RPMI7951 (cell line): Measurements from ENCODE around the gene AP3M1. TPM values are rescaled to one million over a fixed set of nuclear protein-coding genes. Genes with fewer than 3 reads are reported as not detected.

Experiments
- DNase-seq: peaks from one replicate; pipeline ENCODE4 v3.0.0-alpha.2; 2012; ENCODE audit warnings: low read depth
- total RNA-seq: library from RNA; depleted of rRNA; stranded (reverse); fragments of >200 nt; shearing (Covaris generic); gene quantifications from 2 replicates; pipeline ENCODE4 v1.2.3, GENCODE V29; 2014

The AP3M1 gene
- total RNA-seq, 1 experiment from 2014 or later = 29.2 TPM

DNA sequence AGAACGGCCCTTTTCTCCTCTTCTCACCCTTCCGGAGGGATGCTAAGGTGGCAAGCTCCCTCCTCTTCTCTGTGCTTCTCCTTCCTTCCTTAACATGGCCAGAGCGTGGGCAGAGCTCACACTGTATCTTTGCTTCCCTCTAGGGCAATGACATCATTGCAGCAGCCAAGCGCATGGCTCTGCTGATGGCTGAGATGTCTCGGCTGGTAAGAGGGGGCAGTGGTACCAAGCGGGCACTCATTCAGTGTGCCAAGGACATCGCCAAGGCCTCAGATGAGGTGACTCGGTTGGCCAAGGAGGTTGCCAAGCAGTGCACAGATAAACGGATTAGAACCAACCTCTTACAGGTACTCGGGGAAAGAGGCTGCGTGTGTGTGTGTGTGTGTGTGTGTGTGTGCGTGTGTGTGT is 36.6 kb downstream of the AP3M1 start:
- DNase-seq = no peak

DNA sequence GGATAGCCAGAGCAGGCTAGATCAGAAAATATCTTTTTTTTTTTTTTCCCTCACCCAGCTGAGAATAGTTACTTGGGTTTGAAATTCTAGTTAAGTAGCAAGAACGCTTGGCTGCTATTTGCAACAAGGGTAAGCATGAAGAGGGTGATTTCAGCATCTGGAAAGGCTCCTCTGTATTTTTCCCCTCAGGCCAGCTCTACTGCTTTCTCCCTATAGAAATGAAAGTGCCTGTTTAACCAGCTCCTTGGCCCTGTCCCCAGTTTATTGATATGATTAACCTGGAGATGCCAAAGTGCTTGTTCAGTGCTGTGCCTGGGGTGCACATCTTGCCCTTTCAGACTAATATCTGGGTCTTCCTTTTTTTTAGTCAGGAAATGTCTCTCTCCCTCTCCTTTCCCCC is 37.1 kb downstream of the AP3M1 start:
- DNase-seq = peak; percentile 48

DNA sequence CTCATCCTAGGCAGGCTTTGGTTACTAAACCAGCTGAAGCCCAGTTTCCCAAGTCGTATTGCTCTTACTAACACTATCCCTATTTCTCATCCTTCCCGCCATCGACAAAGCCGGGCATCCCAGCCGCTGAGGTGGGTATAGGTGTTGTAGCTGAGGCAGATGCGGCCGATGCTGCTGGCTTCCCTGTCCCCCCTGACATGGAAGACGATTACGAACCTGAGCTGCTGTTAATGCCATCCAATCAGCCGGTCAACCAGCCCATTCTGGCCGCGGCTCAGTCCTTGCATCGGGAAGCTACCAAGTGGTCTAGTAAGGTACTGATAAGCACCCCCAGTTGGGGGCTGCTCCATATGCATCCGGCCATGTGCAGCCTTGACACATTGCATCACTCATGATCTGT is 38.8 kb downstream of the AP3M1 start:
- no peak for DNase-seq

DNA sequence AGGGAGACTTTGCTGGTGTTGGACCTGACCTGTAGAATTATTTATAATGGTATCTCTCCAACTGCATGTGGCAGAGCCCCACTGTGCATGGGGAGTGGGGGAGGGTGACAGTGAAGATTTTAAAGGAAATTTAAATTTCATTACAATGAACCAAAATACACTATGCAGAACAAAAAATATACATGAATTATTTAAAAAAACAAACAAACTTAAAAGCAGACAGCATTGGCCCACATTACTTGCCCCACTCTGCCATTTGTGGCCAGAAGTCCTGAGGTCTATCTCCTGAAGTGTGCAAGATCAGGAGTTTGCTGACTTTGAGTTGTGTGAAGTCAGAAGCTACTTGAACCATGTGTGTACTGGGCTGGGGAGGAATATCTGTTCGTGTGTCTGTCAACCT is 40.5 kb downstream of the AP3M1 start:
- no peak for DNase-seq

DNA sequence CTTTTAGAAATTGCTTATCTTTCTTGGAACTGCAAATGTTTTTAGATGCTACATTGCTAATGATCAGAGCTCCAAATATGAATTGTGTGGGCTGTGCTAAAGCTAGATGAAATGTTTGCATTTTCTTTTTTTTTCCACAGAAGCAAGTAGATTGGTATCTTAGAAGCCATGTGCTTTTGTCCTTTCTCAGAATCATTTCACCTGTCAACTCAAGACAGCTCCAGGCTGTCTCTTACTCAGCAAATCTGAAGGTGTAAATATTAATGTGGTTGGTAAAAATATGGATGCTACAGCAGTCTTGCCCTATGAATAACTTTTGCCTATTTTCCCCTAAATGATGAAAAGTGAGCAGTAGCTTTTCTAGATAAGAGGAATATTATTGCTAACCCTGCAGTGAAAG is 41.2 kb downstream of the AP3M1 start:
- DNase-seq = no peak

DNA sequence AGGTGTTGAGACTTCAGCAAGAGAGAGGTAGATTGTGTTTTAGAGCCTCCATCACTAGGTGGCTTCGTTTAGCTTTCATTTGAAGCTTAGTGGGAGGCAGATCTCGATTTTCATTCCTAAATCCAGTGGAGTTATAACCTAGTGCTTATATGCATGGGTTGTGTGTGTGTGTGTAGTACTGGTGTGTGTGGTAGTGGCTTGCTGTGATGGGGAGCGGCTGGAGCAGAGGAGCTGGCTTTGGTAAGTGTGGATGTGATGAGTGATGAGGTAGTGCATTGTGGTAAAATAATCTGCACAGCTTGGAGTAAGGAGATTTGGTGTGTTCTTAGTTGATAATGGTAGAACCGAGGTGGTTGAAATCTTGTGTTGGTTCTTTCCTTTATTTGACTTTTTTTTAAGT is 43.2 kb downstream of the AP3M1 start:
- DNase-seq = no peak

DNA sequence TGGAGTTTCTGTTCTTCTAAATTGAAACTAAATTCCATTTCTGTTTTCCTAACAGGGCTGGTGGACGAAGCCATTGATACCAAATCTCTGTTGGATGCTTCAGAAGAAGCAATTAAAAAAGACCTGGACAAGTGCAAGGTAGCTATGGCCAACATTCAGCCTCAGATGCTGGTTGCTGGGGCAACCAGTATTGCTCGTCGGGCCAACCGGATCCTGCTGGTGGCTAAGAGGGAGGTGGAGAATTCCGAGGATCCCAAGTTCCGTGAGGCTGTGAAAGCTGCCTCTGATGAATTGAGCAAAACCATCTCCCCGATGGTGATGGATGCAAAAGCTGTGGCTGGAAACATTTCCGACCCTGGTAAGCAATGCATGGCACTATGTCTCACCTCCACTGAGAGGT is 45.6 kb downstream of the AP3M1 start:
- no peak for DNase-seq

DNA sequence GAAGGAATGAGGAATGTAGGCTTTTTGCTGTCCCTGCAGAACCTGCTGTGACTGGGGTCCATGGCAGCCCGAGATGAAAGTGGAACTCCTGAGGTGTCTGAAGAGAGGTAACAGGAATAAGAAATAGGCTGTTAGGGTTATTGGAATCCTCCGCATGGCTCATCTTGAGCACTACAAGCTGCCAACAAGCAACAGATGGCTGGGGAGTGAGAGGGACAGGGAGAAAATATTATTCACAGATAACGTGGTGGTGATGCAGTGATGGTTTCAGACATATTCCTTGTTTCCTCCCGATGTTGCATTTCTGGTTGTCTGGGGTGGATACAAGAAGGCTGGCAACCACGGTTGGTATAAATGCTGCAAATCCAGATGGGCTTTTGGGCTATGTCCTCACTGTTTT is 46.1 kb downstream of the AP3M1 start:
- DNase-seq = no peak

DNA sequence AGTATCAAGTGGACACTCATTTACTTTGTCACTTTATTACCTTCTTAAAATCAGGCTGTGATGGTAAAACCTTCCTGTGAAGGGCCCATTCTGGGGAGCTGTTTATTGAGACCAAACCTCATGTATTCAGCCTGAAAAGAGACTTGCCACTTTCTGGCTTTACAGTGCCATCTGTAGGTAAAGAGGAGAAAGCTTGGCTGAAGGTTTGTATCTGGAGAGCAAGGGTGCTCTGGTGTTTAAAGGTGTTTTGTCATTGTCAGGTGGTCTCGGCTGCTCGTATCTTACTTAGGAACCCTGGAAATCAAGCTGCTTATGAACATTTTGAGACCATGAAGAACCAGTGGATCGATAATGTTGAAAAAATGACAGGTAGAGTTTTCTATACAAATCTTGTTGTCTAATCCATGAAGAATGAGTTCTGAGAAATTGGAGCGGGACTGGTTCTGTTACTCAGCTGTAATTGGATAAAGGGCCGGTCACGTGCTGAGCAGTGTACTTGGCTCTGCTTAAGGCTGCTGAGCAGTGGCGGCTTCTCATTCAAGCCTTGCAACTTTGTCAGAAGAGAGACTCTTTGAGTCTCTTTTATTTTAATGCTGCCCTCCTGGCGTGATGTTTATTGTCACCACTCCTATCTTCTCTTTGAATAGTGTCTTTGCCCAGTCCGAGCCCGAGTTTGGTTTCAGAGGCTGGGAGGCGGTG is 46.9 kb downstream of the AP3M1 start:
- peak; percentile 28 for DNase-seq

DNA sequence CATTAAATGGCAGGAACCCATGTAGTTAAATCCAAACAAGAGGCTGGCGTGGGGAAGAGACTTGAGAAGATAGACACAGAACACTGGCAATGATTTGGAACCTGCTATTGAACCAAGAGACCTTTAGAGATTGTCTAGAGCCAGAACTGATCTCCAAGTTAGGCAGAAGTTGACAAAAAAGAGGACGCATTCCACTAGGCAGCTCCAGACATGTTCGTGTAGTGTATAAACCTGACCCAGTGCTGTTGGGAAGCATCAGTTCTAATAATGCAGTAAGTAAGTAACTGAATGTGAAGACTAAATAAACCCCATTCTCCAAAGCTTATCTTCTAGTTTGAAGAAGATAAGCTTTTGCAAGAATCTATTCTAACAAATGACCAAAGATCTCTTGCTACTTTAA is 50.8 kb downstream of the AP3M1 start:
- DNase-seq = no peak

DNA sequence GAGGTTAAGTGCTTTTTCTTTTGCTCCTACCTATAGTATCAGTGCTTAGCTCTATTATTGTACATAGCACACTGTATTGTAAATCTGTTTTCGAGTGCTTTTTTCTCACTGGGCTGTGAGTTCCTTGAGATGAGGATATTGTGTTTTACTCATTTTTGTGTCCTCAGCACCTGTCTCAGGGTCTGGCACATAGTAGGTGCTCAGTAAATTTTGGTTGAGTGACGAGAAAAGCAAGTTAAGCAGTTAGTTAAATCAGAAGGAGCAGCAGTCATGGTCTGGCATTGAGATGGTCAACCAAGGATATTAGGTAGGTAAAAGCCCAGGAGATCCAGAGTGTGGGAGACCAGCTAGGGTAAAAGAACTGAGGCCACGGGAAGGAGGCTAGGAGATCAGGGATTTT is 51.2 kb downstream of the AP3M1 start:
- no peak for DNase-seq

DNA sequence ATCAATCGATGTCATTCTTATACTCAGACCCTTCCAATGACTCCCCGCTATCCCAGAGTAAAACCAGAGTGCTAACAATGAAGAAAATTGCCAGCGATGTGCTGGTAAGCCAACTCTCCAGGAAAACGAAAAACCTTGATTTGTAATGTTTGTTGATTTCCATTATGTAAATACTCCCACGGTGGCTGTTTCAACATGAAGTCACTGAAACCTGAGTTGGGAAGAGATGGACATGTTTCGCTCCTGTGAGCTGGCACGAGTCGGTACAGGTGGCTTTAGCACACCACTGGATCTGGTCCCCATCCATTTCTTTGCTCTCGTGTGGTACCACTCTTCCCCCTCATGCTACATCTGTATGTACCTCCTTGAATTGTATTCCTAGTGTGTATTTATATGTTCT is 52.9 kb downstream of the AP3M1 start:
- DNase-seq = no peak

DNA sequence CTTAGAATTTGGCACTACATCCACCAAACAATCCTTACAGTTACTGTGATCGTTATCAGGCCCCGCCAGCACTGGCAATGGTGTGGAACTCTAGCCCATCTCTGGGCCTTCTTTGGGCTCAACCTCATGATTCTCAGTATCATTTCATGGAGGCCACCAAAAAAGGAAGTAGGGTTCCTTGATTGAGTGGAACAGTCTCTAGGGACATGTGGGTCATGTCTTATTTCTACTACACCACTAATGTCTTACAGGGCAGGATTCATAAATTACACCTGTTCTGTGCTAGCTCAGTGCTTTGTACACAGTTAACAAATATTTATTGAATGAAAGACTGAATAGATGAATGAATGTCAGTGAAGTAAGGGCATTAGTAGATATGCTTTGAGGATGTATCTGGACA is 53.9 kb downstream of the AP3M1 start:
- DNase-seq = no peak

DNA sequence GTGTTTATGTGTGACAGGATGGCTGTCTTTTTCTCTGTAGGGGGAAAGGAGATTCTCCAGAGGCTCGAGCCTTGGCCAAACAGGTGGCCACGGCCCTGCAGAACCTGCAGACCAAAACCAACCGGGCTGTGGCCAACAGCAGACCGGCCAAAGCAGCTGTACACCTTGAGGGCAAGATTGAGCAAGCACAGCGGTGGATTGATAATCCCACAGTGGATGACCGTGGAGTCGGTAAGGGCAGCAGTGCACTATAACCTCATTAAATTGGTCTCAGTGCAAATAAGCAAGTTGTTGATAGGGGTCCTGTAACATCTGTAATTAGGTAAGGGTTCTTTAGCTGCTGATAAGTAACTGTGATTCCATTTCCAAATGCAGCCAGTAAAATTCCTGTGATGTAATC is 56.4 kb downstream of the AP3M1 start:
- DNase-seq = no peak

DNA sequence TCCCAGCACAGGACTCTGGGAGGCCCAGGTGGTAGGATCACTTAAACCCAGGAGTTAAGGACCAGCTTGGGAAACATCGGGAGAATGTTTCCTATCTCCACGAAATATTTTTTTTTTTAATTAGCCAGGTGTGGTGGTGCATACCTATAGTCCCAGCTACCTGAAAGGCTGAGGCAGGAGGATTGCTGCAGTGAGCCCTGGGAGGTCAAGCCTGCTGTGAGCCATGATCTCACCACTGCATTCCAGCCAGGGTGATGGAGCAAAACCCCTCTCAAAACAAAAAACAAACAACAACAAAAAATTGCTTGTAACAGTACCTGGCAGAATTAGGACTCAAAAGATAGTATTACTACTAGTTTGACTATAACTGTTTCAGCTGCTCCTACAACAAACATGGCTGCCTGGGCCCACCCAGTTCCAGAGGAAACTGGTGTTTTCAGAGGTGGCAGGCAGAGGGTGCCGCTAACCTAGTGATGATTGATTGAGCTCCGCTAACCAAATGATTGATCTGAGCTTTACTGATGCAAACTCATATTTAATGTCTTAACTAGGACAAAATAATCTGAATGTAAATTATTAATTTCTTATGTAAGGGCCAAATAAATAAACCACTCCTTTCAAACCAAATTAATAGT is 57.0 kb downstream of the AP3M1 start:
- no peak for DNase-seq

DNA sequence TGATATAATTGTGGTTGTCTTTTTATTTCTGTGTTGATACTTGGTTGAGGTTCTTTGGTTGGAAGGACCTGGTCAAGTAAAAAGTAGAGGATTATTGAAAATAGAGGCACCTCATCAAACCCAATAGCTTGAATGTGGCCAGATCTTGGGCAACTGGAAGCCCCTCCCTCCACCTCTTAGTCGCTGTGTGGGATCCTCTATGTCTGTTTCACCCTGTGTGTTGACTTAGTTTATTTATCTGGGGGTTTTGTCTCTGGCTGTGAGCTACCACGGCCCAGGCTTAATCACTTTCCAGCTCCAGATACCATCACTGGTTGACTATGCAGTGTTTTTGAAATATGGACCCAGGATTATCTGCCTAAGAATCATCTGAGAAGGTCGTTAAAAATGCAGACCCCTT is 58.3 kb downstream of the AP3M1 start:
- no peak for DNase-seq

DNA sequence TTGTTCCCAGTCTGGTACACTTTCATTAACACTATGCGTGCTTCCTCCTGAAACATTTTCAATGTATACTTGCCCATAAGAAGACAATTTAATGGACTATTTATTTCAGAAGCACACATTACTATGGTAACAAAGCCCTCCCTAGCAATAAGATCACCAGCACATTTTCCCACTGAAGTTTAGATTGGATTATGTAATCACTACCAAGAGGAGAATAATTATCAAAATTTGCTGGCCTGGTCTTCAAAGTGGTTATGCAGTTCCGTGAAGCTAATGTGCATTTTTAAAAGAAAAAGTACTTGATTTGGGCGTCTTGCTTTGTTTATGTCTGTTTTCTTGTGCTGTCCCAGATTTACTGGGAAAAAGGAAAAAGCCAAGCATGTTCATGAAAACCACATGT is 61.9 kb downstream of the AP3M1 start:
- DNase-seq = no peak

DNA sequence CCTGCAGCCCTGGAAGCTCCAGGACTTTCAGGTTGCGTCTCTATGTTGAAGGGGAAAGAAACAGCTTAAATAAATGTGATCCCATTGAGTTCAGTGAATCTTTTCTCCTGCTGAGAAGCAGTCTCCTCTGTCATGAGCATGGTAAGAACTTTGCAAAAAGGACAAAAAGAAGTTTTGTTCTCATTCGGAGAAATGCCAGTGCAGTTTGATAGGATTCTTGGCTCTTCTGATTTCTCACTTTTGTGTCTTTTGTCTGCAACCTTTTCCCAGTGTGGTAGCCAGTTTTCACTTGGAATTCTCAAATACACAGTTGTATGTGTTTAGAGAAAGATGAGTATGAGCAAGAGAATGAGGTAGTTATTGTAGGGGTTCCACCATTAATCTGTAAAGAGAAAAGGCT is 64.3 kb downstream of the AP3M1 start:
- no peak for DNase-seq

DNA sequence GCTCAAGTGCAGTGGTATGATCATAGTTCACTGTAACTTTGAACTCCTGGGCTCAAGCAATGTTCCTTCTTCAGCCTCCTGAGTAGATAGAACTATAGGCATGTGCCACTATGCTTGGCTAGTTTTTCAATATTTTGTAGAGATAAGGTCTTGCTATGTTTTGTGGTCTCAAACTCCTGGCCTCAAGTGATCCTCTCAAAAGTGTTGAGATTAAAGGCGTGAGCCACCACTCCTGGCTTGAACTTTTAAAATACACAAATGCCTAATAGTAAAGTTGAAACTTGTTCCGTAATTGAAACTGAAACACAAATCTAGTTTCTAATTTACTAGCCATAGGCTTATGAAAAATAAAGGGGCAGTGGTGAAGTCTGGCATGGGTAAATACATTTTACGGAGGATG is 65.7 kb downstream of the AP3M1 start:
- DNase-seq = no peak

DNA sequence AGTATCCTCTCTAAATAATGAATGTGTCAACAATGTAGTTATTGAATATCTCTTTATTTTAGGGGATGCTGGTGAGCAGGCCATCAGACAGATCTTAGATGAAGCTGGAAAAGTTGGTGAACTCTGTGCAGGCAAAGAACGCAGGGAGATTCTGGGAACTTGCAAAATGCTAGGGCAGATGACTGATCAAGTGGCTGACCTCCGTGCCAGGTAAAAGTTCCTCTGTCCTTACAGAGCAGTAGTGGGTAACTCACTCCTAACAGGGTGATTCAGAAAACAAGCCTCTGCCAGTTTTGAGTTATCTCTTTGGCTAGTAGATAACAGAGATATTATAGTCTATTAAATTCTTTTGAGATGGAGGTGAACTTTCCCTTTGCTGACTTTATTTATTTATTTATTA is 67.3 kb downstream of the AP3M1 start:
- DNase-seq = no peak

DNA sequence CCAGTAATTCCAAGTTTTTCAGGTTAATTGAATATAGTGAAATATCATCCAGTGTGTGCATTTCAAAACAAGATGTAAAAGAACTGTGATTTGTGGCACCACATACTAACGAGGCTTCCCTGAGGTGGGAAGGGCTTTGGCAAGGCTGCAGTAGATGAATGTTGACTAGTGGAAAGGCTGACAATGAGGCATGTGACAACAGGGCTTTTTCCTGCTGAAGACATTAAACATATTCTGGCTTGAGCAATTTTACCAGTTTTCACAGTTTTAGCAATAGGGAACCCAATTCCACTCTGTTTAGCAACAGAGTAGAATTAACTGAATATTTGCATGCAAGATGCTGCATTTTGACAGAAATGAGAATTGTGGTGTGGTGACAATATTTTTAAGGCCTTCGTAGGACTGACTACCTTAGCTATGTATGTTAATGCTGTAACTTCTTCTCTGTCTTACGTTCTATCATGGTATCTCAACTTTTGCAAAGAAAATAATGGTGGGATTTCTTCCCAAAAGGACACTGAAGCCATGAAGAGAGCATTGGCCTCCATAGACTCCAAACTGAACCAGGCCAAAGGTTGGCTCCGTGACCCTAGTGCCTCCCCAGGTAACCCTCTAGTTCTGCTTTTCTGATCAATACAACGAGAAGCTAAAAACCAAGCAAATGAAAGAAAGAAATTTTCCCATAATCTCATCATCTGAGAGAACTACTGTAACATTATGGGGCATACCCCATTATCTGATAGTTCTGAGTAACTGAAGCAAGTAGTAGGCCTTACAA is 68.5 kb downstream of the AP3M1 start:
- DNase-seq = no peak

DNA sequence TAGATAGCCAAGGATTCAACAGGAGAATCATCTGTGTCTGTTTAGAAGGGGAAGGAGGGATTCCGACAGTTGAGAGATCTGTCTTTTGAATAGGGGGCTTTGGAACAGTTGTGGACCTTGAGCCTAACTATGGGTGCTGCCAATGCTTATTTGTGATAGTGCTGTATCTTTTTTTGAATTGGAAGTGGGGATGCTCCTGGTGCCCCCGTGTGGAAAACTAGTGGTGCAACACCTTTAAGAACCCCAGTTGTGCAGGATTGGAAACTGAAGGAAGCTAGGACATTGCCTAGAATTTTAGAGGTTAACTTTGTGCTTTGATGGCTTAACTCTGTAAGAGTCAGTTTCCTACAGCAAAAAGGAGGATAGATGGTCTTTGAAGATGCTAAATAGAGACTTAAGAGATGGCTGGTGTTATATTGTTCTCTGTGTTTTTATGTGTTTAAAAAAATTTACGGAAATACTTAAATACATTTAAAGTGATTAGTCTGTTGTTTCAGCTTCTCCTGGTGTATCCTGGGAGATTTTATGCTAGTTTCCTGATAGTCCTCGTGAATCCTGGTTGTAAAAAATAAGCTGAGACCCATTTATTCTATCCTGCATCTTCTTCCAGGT is 69.3 kb downstream of the AP3M1 start:
- peak; percentile 63 for DNase-seq
